NCI-H748 (cell line): ENCODE data around the gene ANO3.
"Not testable (repeated sequence)": the region's sequence is repeated elsewhere in the genome, so short reads cannot be mapped to it uniquely, and the experiment has no call there.

ENCODE experiments used
- DNase-seq: peaks from one replicate; lab custom pipeline; 2025; ENCODE audit not compliant: unreplicated experiment; lab: John Stamatoyannopoulos, UW

The ANO3 gene

DNA sequence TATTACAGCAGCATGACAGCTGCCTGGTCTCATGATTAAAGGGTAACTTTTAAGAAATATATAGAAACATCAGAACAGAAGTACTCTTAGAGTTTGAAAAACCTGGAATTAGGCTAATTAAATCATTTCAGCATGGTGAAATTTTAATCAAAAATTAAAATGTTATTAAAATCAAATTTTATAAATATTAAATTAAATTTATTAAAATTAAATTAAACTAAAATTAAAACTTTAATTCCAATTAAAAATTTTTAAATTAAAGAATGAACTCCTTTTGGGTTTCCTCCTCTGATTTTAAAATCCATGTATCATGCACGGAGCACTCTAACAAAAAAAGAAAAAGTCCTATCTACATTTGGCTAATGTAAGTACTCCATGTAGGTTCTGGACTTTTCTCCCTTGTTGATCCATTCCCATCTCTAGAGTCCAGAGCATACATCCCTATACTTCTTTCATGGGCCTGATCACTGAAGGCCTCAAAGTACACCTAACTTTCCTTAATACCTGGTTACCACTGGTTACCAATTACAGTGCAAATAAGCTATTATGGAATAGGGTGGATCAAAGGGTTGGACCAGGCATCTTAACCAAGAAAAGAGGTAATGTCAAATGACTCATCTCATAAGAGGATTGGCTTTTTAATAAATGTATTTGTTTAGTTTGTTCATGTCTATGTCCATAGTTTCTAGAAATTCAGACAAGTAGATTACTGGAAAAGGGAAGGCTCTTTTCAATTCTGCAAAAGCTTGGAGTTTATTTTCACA is 288.5 kb downstream of the ANO3 start:
- DNase-seq = peak; percentile 60

DNA sequence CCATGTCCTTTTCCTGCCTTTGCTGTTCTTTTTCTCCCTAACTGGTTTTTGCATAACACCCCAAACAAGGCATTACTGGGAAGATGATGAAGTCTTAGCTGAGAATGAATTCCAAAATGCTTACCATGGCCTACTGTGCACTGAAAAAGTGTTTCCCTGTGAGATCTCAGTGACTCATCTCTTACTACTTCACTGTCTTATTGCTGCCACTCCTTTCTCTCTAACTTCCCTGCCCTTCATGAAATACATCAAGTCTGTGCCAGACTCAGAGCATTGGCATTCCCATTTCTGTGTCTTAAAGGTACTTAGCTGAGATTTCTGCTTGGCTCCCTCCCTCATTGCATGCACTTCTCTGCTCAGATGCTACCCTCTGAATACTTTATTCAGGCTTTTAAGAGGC is 289.2 kb downstream of the ANO3 start:
- no peak for DNase-seq

DNA sequence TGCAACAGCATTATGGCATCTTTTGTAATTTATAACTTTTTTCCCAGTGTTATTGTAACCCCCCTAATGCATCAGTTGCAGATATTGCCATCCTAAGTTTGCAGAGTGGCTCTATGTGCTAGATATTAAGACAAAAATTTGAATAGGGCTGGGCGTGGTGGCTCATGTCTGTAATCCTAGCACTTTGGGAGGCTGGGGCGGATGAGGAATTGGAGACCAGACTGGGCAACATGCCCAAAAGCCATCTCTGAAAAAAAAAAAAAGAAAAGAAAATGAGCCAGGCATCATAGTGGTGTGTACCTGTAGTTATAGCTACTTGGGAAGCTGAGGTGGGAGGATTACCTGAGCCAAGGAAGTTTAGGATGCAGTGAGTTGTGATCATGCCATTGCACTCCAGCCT is 290.3 kb downstream of the ANO3 start:
- DNase-seq = peak; percentile 34

DNA sequence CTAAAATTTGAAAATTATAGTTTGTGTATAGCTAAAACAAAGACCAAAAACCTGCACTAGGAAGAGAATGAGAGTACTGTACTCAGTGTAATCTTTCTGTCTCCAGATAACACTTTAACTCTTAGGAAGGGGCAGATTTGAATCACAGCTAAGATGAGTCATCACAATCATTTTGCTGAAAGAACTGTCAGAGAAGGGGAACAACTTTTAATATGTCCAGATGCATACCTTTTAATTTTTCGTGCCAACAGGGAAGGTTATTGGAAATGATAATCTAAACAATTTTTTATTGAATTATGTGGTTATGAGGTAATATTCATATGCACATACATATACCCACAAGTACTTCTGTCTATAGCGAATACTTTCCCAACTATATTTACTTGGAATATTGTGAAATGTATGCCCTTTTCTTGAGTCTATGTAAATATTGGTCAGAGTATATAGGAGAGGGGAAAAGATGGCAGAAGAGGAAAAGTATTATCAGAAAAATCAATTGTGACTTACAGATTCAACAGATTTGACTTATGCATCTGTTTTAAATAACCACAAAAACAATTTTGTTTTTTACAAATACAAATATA is 291.2 kb downstream of the ANO3 start:
- no peak for DNase-seq

DNA sequence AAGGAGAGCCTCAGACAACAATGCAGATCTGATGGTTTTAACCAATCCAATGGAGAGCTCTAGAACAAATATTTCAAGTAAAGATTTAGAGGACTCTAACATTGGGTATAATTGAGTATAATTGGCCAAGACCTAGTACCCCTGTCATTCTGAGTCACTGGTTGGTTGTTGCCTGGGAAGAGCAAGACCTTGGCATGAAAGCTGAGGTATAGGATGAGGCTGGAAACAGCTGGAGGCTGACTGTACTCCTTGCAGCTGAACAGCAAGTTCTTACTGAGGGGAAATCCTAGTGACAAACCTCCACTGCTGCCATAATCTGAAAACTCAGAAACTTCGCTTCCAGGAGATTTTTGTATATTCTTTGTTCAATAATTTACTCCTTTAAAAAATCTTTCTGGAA is 294.4 kb downstream of the ANO3 start:
- no peak for DNase-seq

DNA sequence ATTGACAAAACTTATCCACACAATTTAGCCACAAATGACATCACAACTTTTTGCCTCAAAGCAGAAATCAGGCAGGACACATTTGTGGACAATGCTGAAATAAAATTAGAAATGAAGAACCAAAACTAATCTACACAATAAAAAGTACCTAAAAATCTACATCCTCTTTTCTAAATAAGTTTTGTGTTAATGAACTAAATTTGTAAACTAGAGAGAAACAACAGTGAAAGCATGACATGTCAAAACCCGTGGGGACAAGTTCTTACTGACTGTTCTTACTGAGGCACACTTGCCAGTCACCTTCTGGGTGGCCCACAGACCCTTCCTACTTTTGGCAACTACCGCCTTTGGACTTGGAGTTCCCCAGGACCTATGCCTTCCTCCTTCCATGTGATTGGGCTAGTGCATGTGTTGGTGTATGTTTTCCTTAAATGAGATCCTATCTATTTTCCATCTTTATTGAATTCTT is 300.8 kb downstream of the ANO3 start:
- DNase-seq = no peak

DNA sequence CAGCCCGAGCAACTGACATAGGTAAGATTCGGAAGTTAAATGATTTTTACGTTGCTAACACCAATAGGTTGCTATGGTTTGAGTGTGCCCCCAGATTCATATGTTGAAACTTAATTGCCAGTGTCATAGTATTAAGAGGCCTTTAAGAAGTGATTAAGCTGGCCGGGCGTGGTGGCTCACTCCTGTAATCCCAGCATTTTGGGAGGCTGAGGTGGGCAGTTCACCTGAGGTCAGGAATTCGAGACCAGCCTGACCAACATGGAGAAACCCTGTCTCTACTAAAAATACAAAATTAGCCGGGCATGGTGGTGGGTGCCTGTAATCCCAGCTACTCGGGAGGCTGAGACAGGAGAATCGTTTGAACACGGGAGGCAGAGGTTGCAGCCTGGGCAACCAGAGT is 311.4 kb downstream of the ANO3 start:
- DNase-seq = not testable (repeated sequence)

DNA sequence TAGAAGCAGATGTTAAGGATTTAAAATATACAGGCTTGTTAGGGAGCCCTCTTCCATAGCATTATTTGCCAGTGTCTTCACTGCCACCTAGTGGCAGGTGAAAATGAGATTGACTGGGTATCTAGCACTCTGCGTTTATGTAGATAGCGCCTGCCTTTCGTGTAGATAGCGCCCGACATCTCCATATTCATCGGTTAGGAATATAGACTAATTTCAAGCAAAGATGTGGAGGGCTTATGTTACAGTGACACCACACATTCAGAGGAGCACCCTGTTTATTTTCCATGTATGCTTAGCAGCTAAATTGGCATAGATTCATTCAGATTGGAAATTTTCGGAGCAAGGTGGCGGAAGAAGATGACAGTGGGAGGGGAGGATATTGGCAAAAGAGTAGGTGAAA is 318.0 kb downstream of the ANO3 start:
- peak; percentile 87 for DNase-seq

DNA sequence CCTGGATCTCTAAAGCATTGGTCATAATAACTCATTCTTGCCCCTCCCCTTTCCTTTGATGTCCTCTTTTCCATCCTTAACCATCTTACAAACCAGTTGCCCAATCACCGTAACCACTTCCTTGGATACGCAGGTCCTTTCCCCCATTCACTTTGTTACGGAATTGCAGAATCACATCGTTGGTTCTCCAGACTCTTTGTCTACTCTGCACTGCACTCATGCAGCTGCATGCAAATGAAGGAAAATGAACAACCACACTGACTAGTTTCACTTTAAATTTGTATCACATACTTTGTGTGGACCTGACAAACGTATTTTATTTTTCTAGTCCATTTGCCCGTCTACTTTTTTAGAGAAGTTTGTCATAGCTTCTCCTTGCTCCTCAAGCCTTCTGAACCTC is 320.0 kb downstream of the ANO3 start:
- DNase-seq = peak; percentile 34

DNA sequence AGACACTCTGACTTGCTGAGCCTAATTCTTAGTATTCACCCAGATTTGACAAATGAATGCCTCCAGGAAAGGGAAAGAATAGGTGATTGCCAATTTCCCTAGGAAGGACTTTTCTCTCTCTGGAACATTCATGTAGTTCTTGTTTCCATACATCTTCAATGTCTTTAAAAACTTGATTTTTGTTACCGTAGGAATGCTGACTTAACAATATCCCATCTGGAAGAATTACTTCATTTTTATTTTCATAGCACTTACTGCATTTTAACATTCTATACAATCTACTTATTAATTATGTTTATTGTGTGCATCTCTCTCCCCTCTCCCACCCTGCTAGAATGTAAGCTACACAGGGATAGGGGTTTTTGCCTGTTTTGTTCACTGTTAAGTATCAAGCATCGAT is 323.4 kb downstream of the ANO3 start:
- no peak for DNase-seq

DNA sequence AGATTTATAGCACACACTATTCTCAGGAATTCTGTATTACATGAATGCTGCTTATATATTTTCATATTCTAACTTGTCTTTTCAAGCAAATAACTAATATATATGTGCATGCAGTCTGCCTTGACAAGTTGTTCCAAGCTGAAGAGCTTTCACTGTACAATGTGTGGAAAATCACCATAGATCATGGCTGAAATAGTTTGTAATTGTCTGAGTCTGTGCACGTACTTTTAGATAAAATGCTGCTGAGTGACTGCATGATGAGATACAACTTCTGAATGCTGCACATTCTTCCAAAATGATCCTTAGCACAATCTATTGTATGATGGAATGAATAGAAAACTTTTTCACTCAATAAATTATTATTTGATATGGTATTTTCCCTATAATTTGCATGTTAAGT is 331.0 kb downstream of the ANO3 start:
- no peak for DNase-seq

DNA sequence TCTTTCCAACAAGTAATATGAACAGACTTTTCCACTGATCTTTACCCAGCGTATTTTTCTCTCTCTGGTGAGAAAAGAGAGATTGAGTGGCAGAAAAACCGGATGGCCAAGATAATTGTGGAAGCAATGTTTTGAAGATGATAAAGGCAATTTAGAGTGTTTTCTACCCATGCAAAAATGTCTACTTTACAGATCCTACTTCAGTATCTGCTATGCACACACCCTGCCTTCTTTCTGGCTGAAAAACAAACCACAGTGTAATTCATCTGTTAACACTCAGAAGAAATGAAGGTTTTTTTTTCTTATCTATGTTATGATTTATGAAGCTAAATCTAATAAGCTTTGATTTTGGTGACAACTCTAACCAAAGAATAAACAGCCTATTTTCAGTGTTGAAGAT is 333.1 kb downstream of the ANO3 start:
- DNase-seq = no peak

DNA sequence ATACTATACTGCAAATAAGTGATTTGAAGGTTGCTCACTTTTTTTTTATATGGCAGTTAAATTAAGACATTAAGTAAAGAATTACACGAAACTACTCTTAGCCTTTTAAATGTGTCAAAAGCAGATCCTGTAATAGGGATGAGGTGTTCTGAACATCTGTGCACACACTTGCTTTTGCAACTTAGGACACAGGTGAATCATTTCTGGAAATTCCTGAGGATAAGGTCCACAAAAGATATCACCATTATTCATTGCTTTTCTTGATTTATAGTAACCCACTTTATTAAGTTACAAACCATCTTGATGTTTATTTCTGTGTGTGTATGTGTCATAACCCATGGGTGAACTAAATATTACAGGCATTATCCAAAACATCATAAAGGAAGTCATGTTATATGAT is 334.0 kb downstream of the ANO3 start:
- no peak for DNase-seq

DNA sequence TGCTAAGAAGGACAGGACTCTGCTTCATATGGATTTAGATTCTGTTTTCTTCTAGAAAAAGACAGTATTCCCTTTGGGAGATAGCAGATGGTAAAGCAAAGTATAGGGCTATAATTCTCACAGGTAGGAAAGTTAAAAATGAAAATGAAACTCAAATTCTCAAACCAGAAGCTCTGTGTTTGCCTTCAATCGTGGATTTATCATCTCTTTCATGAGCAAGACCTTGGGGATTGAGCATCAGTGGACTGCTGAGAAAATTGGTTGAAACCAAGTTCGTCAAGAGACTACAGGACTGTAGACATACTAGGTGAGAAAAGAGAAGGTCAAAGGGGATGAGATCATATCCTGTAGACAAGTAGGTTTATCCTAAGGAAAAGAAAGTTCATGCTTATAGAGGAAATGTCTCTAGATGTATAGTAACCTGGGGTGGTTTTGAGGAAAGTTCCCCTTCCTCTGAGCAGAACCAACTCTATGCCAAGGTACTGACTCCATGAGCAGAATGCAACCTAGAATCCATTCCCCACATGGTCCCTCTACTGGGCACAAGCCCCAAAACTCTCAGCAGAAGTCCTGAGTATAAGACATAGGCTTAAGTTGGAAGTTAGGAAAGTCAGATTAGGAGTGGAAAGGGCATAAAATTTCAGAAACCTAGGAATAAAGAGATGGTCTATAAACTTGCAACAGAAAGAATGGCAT is 343.5 kb downstream of the ANO3 start:
- DNase-seq = no peak

DNA sequence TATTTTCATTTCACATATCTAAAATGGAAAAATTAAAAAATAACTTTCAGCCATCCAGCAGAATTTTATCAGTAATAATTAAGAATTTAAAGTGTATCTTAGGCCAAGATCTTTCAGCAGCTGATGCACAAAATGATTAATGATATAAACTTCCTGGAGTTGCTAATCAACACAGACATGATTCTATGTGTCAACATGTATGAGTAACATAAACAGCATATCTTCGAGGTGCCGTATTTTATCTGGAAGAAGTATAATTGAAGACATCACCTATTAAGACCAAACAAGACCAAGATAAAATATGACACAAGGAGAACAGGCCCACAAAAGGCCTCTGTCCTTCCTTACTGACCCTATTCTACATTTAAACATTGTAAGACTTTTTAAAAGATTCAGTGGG is 344.7 kb downstream of the ANO3 start:
- no peak for DNase-seq

DNA sequence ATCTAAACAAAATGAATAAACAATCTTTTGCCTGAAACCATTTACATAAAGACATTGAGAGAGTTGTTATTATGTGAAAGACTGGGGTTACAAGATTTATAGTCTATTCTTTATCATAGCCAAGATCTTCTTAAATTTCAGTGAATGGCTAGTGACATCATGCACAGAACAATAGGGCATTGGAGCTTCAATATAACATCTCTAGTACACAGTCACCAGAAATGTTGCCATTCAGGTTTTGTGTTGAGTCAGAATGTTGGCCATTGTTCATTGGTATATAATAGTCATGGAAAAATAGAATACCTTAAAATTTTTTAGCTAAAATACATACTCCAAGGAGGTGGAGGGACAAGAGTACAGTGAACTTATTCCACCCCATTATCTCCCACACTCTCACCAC is 345.6 kb downstream of the ANO3 start:
- no peak for DNase-seq

DNA sequence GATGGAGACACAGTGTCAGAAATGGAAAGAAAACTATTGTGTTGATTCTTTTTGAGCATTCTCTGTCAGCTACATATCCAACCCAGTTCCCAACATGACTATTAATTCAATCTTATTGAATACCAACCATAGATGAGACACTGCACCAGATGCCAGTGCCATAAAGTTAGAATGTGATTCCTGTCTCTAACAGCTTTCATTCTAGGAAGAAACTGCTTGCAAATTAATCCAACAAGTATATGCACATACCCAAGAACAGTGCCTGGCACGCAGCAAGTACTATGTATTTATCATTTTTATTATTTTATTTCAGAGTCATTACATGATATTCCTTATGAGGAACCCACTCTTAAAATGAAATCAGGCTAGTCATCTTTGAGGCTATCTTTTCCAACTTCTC is 355.4 kb downstream of the ANO3 start:
- DNase-seq = no peak

DNA sequence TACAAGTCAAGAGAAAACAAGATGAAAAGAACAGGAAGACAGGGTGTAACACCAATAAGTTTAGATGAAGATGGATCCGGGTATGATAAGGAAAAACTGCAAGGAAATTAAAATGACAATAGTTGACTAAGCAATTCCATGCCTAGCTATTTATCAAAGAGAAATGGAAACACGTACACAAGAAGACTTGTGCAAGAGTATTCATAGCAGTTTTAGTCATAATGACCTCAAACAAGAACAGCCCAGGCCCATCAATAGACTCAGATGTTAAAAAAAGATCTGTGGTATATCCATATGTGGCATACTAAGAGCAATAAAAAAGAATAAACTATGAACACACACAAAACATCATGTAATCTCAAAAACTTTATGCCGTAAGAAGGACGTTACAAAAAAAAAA is 356.8 kb downstream of the ANO3 start:
- DNase-seq = no peak

DNA sequence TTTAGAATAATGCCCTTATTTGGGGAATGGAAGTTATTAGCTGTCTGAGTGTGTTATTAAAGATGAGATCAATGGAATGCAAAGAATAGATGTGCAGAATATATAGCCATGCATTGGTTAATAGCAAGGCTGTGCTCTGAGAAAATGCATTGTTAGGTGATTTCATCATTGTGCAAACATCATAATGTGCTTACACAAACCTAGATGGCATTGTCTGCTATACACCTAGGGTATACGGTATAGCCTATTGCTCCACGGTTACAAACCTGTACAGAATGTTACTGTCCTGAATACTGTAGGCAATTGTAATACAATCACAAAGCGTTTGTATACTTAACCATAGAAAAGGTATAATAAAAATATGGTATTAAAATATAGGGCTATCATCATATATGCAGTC is 364.4 kb downstream of the ANO3 start:
- peak; percentile 76 for DNase-seq

DNA sequence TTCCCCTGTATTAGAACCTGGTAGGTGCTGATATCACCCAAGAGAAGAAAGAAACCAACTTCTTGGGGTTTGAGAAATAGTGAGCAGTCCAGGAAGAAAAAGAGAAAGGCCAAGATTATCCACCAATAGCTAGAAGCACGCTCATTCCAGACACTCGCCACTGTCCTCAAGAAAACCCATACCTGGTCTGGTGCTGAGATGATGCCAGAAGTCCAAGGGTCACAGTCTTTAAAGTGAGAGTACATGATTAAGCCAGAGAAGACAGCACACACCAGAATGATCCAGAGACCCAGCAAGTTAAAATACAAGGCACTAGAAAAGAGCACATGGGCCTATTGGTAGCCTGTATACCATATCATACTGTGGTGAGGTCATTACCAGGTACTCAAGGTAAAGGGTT is 366.3 kb downstream of the ANO3 start:
- no peak for DNase-seq

DNA sequence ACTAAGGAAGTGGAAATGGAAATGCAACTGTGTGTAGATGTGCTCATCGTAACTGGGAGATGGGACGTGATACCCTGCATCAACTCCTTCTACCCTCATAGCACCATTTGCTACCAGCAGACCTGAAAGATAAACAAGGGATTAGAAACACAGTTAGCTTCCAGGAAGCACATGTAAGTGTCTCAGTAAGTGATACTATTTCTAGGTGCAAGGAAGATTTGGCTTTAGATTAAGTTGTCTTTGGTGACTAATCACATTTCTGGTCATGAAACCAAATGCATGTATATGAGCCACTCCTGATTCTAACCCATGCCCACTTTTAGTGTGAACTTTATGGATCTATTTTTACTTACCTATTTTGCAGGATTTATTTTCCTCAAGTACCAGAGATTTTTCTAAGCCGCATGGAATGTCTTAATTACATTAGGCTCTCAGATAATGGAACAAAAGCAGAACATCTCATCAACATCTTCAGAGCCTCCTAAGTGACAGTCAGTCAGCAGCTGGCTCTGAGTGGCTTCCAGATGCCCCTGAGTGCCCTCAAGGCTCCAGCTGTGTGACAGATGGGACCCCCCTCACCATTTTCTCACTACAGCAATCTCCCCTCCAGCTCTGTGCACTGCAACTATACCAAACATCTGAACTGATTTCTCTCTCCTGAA is 368.8 kb downstream of the ANO3 start:
- DNase-seq = no peak

DNA sequence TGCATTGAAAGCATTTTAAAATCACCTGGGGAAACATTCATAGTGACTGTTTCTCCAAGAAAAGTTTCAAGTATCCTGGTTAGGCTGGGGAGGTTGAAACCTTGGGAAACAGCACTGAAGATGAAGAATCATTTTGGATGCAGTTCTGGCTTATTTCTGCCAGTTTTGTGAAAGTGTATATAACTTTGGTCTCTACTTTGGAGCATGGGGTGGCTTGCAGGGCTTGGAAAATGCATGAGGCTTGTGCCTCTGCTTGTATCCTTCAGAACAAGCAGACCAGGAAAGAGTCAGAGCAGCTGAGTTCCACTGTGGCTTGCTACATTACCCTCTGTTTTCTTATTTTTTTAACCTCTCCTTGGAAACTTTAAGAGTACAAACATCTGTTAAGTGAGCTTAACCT is 370.5 kb downstream of the ANO3 start:
- DNase-seq = no peak
